ENCODE data around the gene ENPP3.

The ENPP3 gene

GRCh38 chr6:131600716-131601115 is 36.4 kb upstream of the ENPP3 start:
- DNase-seq (ENCODE audit: low spot score), result no peak
- CTCF ChIA-PET, result interaction anchor here (0.7 kb wide), 1 partner anchor 429 kb away, joined by 3 read pairs; no protein-coding TSS in a partner anchor
- POLR2A ChIA-PET (ENCODE audit: low non-redundant PET), result no interaction called here
- TF ChIP-seq, protein P1, sequence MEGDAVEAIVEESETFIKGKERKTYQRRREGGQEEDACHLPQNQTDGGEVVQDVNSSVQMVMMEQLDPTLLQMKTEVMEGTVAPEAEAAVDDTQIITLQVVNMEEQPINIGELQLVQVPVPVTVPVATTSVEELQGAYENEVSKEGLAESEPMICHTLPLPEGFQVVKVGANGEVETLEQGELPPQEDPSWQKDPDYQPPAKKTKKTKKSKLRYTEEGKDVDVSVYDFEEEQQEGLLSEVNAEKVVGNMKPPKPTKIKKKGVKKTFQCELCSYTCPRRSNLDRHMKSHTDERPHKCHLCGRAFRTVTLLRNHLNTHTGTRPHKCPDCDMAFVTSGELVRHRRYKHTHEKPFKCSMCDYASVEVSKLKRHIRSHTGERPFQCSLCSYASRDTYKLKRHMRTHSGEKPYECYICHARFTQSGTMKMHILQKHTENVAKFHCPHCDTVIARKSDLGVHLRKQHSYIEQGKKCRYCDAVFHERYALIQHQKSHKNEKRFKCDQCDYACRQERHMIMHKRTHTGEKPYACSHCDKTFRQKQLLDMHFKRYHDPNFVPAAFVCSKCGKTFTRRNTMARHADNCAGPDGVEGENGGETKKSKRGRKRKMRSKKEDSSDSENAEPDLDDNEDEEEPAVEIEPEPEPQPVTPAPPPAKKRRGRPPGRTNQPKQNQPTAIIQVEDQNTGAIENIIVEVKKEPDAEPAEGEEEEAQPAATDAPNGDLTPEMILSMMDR (conservative IDR thresholded peaks at IDR 0.05; ENCODE audit: low read depth), result no peak
- H3K27ac ChIP-seq, result no peak overlapping the region

GRCh38 chr6:131602781-131603312 is 34.3 kb upstream of the ENPP3 start:
- ChIA-PET CTCF (interaction anchor here (0.6 kb wide), 1 partner anchor 897 kb away, joined by 5 read pairs; no protein-coding TSS in a partner anchor), POLR2A (ENCODE audit: low non-redundant PET) (no interaction called here)
- DNase-seq (ENCODE audit: low spot score), result peak; percentile 7
- H3K27ac ChIP-seq, result no peak overlapping the region
- TF ChIP-seq, protein P1 (conservative IDR thresholded peaks at IDR 0.05; ENCODE audit: low read depth), result no peak

- no peak for DNase-seq (ENCODE audit: low spot score)
- H3K27ac ChIP-seq, result no peak overlapping the region
- TF ChIP-seq, protein P1 (conservative IDR thresholded peaks at IDR 0.05; ENCODE audit: low read depth), result no peak
- ChIA-PET CTCF (interaction anchor here (0.8 to 1.5 kb wide), 2 partner anchors 14 to 15 kb away, joined by 3 read pairs; partner anchors contain the start of gene MED23), POLR2A (ENCODE audit: low non-redundant PET) (no interaction called here)
These were observed 23.7 kb upstream of the ENPP3 start for GRCh38 chr6:131613296-131613925.

DNA sequence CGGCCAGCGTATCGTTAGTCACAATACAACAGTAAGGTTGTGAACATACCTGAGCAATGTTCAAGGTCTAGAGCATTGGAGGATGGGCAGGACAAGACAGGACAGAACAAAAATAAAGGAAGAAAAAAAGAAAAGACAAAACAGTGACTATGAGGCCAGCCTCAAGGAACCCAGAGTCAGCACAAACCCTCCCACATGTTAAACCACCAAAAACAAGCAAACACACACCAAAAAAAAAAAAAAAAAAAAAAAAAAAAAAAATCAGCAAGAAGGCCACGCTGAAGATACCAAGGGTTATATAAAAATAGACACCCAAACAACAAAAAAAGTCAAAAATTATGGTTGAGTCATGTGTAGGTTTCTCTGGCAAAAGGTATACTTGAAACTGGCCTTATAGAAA is 21.8 kb upstream of the ENPP3 start:
- CTCF ChIA-PET, result no interaction called here
- no peak overlapping the region for H3K27ac ChIP-seq
- TF ChIP-seq, protein P1 (conservative IDR thresholded peaks at IDR 0.05; ENCODE audit: low read depth), result no peak
- no peak for DNase-seq (ENCODE audit: low spot score)
- POLR2A ChIA-PET (ENCODE audit: low non-redundant PET), result no interaction called here

GRCh38 chr6:131627724-131628682 is 9.1 kb upstream of the ENPP3 start, which contains the start of gene MED23:
MED23 (minus strand) TSS chr6:131628242; CDS start chr6:131628049, 193 bp downstream.
- peak within 1 kb of the TSS; percentile 87 for H3K27ac ChIP-seq
- POLR2A ChIA-PET (ENCODE audit: low non-redundant PET), result no interaction called here
- CTCF ChIA-PET, result interaction anchor here (0.5 to 1.3 kb wide), 18 partner anchors 9 to 878 kb away, joined by 3 to 6 read pairs (median 4); no protein-coding TSS in a partner anchor
- DNase-seq (ENCODE audit: low spot score), result peak; percentile 88
- TF ChIP-seq, protein P1 (conservative IDR thresholded peaks at IDR 0.05; ENCODE audit: low read depth), result peak; percentile 97

DNA sequence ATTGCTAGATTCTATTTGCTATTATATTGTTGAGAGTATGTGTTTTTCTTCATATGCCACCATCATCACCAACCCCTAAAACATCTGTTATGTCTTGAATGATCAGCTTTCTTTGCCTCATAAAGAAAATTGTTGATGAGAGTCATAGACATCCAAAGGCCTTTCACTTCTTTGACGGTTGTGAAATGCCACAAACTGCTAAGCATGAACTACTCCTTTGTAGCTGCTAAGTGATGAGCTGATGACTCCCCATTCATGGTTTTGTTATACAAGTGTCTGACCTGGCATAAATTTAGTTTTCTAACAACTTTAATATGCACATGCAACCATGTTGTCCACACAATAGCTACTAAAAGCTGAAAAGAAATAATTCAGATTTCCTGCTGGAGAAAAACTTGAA is 8.4 kb upstream of the ENPP3 start:
- TF ChIP-seq, protein P1 (conservative IDR thresholded peaks at IDR 0.05; ENCODE audit: low read depth), result no peak
- H3K27ac ChIP-seq, result peak overlapping the region; percentile 87
- DNase-seq (ENCODE audit: low spot score), result no peak
- CTCF ChIA-PET, result interaction anchor here (0.6 to 1.3 kb wide), 10 partner anchors 10 to 879 kb away, joined by 3 to 5 read pairs (median 4); no protein-coding TSS in a partner anchor
- POLR2A ChIA-PET (ENCODE audit: low non-redundant PET), result no interaction called here

Data from RWPE1 (cell line).